Mesendoderm (in vitro differentiated cells): ENCODE data around the gene PTPRM.
A peak's percentile ranks its signal among the peaks of the same experiment; 100 is the strongest.

ENCODE experiments used
- DNase-seq: peaks from one replicate; pipeline ENCODE4 v3.0.0; 2013
- H2AK5ac ChIP-seq: 2 replicates; pipeline ENCODE4 v1.6.1; 2013; ENCODE audit warnings: low read length, inconsistent platforms
- H2BK120ac ChIP-seq: 2 replicates; pipeline ENCODE4 v1.6.1; 2013; ENCODE audit warnings: low read depth, mild to moderate bottlenecking, low read length, moderate library complexity, mixed read lengths
- H2BK15ac ChIP-seq: replicated peaks from 2 replicates; pipeline ENCODE4 v1.6.1; 2013; ENCODE audit warnings: low read depth, mild to moderate bottlenecking, moderate library complexity
- H2BK5ac ChIP-seq: 2 replicates; pipeline ENCODE4 v1.6.1; 2013; ENCODE audit warnings: low read length, inconsistent platforms
- H3K18ac ChIP-seq: 2 replicates; pipeline ENCODE4 v1.6.1; 2013; ENCODE audit warnings: mild to moderate bottlenecking, low read length, mixed read lengths
- H3K23ac ChIP-seq: one replicate; pipeline ENCODE4 v1.6.1; 2013; ENCODE audit warnings: low read length
- H3K27ac ChIP-seq: 2 replicates; pipeline ENCODE4 v1.5.1; 2013; ENCODE audit warnings: low read depth, mild to moderate bottlenecking, inconsistent platforms, low read length, moderate library complexity
- H3K27me3 ChIP-seq: 2 replicates; pipeline ENCODE4 v1.6.1; 2013; ENCODE audit warnings: low read length, control low read depth, mild to moderate bottlenecking, inconsistent platforms; ENCODE audit not compliant: insufficient read depth, poor library complexity
- H3K36me3 ChIP-seq: 2 replicates; pipeline ENCODE4 v1.6.1; 2013; ENCODE audit warnings: low read length, inconsistent platforms; ENCODE audit not compliant: control insufficient read depth, insufficient read depth
- H3K4ac ChIP-seq: one replicate; pipeline ENCODE4 v1.6.1; 2013; ENCODE audit warnings: low read depth, mild to moderate bottlenecking, low read length, moderate library complexity
- H3K4me1 ChIP-seq: 2 replicates; pipeline ENCODE4 v1.6.1; 2013; ENCODE audit warnings: low read depth, low read length, inconsistent platforms; ENCODE audit not compliant: control insufficient read depth
- H3K4me2 ChIP-seq: 2 replicates; pipeline ENCODE4 v1.6.1; 2013; ENCODE audit warnings: low read length
- H3K4me3 ChIP-seq: 2 replicates; pipeline ENCODE4 v1.5.1; 2013; ENCODE audit warnings: mild to moderate bottlenecking, low read length
- H3K56ac ChIP-seq: one replicate; pipeline ENCODE4 v1.6.1; 2013; ENCODE audit warnings: low read length
- H3K79me1 ChIP-seq: 2 replicates; pipeline ENCODE4 v1.6.1; 2013; ENCODE audit warnings: low read length, inconsistent platforms
- H3K79me2 ChIP-seq: 2 replicates; pipeline ENCODE4 v1.6.1; 2013; ENCODE audit warnings: mild to moderate bottlenecking, low read length; ENCODE audit not compliant: control insufficient read depth, insufficient read depth
- H3K9ac ChIP-seq: 2 replicates; pipeline ENCODE4 v1.6.1; 2013; ENCODE audit warnings: low read length, inconsistent platforms
- H4K5ac ChIP-seq: one replicate; pipeline ENCODE4 v1.6.1; 2013; ENCODE audit warnings: low read length
- H4K8ac ChIP-seq: one replicate; pipeline ENCODE4 v1.6.1; 2013; ENCODE audit warnings: low read depth, mild to moderate bottlenecking, control low read depth, low read length, moderate library complexity
- WGBS: extraction: QIAGEN DNeasy Blood & Tissue Kit; methylation state at CpG from one replicate; pipeline ENCODE4 v1.1.7; 2013; ENCODE audit warnings: low lambda C conversion rate, missing lambda C conversion rate; ENCODE audit not compliant: insufficient coverage; ENCODE audit errors: extremely low coverage; 5-methylcytosine and 5-hydroxymethylcytosine counted together

PTPRM gene

DNA sequence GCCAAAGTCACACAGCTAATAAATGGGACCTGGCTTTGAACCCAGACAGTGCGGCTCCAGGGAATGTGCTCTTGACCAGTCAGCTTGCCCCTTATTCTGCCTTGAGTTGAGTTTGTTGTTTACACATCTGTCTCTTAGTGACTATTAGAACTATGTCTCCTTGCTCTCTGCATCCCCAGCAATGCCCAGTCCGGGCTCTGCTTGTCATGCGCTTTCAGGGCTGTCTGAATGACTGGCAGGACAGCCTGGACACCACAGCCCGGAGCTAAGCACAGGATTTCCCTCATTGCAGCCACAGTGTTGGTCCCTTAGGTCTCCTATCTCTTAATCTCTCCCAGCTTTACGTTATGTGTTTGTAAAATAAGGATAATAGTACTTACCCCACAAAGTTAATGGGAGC lies 795.7 kb downstream of the PTPRM start:
- no peak overlapping the region for H4K8ac ChIP-seq
- no peak overlapping the region for H2AK5ac ChIP-seq
- no peak overlapping the region for H2BK5ac ChIP-seq
- no peak overlapping the region for H3K4ac ChIP-seq
- DNase-seq: no peak
- peak overlapping the region; percentile 43 for H3K56ac ChIP-seq
- H3K79me1 ChIP-seq: no peaks in the 10 kb centered on the region
- no peak overlapping the region for H3K23ac ChIP-seq
- H3K27me3 ChIP-seq: no peaks in the 10 kb centered on the region
- H3K79me2 ChIP-seq: no peaks in the 10 kb centered on the region
- H3K4me1 ChIP-seq: peaks cover 21% of the 10 kb centered on the region
- no peak overlapping the region for H3K18ac ChIP-seq
- H3K36me3 ChIP-seq: no peaks in the 10 kb centered on the region
- no peak overlapping the region for H3K4me3 ChIP-seq
- no peak overlapping the region for H3K27ac ChIP-seq
- H3K9ac ChIP-seq: no peak overlapping the region
- H4K5ac ChIP-seq: no peak overlapping the region
- no peak overlapping the region for H2BK15ac ChIP-seq
- no CpG with 5 or more reads among the region's 5 CpGs for WGBS
- no peak overlapping the region for H3K4me2 ChIP-seq
- H2BK120ac ChIP-seq: no peak overlapping the region

DNA sequence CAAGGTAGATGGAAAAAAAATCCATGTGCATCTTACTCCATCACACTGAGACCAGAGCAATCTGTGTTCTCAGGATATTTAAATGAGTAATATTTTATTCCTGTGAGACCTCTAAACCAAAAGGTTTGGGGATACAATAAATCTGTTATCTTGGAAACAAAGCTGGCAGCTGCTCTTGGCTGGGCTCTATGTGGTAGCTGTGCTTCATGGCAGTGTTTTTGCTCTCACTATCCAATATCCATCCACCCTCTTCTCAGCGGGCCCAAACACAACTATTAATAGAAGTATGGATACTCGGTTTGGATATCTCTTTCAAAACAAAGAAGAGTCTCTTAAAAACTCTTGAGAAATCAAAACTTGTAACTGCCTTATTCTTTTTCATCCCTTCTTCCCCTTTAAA lies 797.3 kb downstream of the PTPRM start:
- no peak overlapping the region for H3K4me2 ChIP-seq
- no CpG with 5 or more reads among the region's 2 CpGs for WGBS
- H3K27me3 ChIP-seq: no peaks in the 10 kb centered on the region
- H4K8ac ChIP-seq: no peak overlapping the region
- no peak overlapping the region for H3K4ac ChIP-seq
- no peak overlapping the region for H4K5ac ChIP-seq
- no peak overlapping the region for H2AK5ac ChIP-seq
- no peaks in the 10 kb centered on the region for H3K79me1 ChIP-seq
- H2BK120ac ChIP-seq: no peak overlapping the region
- no peak overlapping the region for H2BK5ac ChIP-seq
- no peak for DNase-seq
- peaks cover 13% of the 10 kb centered on the region for H3K4me1 ChIP-seq
- H3K27ac ChIP-seq: no peak overlapping the region
- H3K9ac ChIP-seq: no peak overlapping the region
- no peak overlapping the region for H3K18ac ChIP-seq
- H3K36me3 ChIP-seq: no peaks in the 10 kb centered on the region
- no peaks in the 10 kb centered on the region for H3K79me2 ChIP-seq
- H3K4me3 ChIP-seq: no peak overlapping the region
- H3K56ac ChIP-seq: no peak overlapping the region
- H3K23ac ChIP-seq: no peak overlapping the region
- no peak overlapping the region for H2BK15ac ChIP-seq

DNA sequence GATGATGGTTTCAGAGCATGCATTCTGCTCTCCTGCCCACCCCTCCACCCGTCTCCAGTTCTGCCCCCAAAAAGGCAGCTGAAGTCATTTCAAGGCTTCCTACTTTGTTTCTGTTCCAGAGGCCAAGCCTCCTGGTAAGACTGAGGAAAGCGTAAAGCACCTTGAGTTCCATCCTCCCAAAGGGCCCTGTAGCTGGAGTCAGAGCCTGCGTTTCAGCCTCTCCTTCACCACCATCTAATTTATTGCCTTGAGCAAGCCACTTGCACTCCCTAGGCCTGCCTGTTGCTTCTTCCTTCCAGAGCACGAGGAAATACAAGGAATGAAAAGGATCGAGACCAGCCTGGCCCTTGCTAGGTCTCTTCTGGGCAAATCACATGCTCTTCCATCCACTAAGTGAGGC lies 797.9 kb downstream of the PTPRM start:
- no CpG with 5 or more reads among the region's 5 CpGs for WGBS
- DNase-seq: no peak

DNA sequence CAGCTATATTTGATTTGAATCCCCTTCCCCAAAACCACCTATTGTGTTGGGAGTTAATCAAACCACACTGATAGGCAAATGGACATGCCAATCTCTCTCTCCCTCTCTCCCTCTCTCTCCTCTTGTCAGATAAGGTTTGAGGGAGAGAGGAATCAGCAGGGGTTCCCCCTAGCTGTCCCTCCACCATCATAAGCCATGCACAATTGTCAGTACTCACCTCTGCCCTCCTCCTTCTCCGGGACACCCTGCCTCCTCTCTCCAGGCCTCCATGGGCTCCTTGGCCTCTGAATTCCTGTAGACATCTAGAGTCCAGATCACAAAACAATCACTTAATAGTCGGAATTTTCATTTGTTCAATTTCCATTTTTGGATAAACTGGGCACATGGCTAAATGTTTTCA lies 798.4 kb downstream of the PTPRM start:
- H3K4me1 ChIP-seq: peaks cover 9% of the 10 kb centered on the region
- no peak overlapping the region for H2BK5ac ChIP-seq
- peak; percentile 43 for DNase-seq
- H4K8ac ChIP-seq: no peak overlapping the region
- H3K4ac ChIP-seq: no peak overlapping the region
- no peak overlapping the region for H3K56ac ChIP-seq
- no peak overlapping the region for H4K5ac ChIP-seq
- H3K9ac ChIP-seq: no peak overlapping the region
- no peaks in the 10 kb centered on the region for H3K79me1 ChIP-seq
- H3K23ac ChIP-seq: no peak overlapping the region
- no peak overlapping the region for H3K4me3 ChIP-seq
- no peaks in the 10 kb centered on the region for H3K79me2 ChIP-seq
- H3K4me2 ChIP-seq: no peak overlapping the region
- no peak overlapping the region for H2BK15ac ChIP-seq
- no CpG with 5 or more reads among the region's 2 CpGs for WGBS
- no peak overlapping the region for H3K18ac ChIP-seq
- H3K27me3 ChIP-seq: no peaks in the 10 kb centered on the region
- no peak overlapping the region for H3K27ac ChIP-seq
- H2BK120ac ChIP-seq: no peak overlapping the region
- H2AK5ac ChIP-seq: no peak overlapping the region
- H3K36me3 ChIP-seq: no peaks in the 10 kb centered on the region

More for the DNA sequence above, 797.9 kb downstream of the PTPRM start:
- Histone ChIP-seq H2BK120ac (no peak overlapping the region), H3K36me3 (no peaks in the 10 kb centered on the region), H3K18ac (no peak overlapping the region), H3K4ac (no peak overlapping the region), H3K56ac (peak overlapping the region; percentile 30), H3K23ac (no peak overlapping the region), H3K79me2 (no peaks in the 10 kb centered on the region), H3K79me1 (no peaks in the 10 kb centered on the region), H3K4me2 (no peak overlapping the region), H2BK15ac (no peak overlapping the region), H3K27me3 (no peaks in the 10 kb centered on the region), H3K4me3 (no peak overlapping the region), H4K8ac (no peak overlapping the region), H2AK5ac (no peak overlapping the region), H3K4me1 (peaks cover 13% of the 10 kb centered on the region), H4K5ac (no peak overlapping the region), H3K27ac (no peak overlapping the region), H2BK5ac (peak overlapping the region; percentile 47), H3K9ac (no peak overlapping the region)

DNA sequence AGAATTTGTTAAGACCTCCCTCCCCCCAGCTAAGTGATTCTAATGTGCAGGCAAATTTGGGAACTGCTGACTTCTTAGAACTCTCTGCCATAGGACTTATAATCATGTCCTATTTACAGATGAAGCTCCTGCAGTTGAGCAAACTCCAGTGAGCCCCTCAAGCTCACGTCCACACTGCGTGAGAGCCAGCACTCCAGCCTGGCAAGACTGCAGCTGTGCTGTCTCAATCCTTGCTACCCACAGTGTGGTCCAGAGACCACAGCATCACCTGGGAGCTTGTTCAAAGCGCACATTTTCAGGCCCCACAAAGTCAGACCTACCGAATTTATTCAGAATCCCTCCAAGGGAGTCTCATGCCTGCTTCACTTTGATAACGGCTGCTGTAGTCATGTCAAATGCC lies 799.0 kb downstream of the PTPRM start:
- Histone ChIP-seq H3K27ac (no peak overlapping the region), H3K9ac (no peak overlapping the region), H3K56ac (no peak overlapping the region), H3K36me3 (no peaks in the 10 kb centered on the region), H2BK15ac (no peak overlapping the region), H3K4me2 (no peak overlapping the region), H3K79me2 (no peaks in the 10 kb centered on the region), H2BK5ac (no peak overlapping the region), H4K5ac (no peak overlapping the region), H3K23ac (no peak overlapping the region), H3K4ac (no peak overlapping the region), H3K27me3 (no peaks in the 10 kb centered on the region), H3K4me3 (no peak overlapping the region), H3K79me1 (no peaks in the 10 kb centered on the region), H3K18ac (no peak overlapping the region), H4K8ac (no peak overlapping the region), H2AK5ac (peak overlapping the region; percentile 49), H2BK120ac (no peak overlapping the region), H3K4me1 (peaks cover 9% of the 10 kb centered on the region)
- no CpG with 5 or more reads among the region's 5 CpGs for WGBS
- no peak for DNase-seq

DNA sequence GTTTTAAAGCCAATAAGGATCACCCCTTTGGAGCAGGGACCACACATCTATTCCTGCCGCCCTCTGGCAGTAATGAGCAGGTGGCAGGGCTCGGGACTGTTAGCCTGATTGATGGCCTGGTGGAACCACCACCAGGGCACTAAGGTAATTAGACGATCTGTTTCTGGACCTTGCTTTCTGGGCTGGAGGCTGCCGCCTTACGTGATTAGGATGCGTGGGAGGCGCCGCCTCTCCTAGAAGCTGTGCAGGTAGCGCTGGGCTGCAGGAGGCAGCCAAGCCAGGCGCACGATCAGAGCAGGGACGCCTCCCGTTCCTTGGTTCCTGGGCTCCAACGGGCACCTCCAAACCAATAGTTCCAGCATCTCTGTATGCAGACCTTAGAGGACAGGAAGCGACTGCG lies 799.5 kb downstream of the PTPRM start:
- H3K23ac ChIP-seq: no peak overlapping the region
- no peak overlapping the region for H2BK5ac ChIP-seq
- no peaks in the 10 kb centered on the region for H3K79me1 ChIP-seq
- H3K4me3 ChIP-seq: no peak overlapping the region
- no peaks in the 10 kb centered on the region for H3K36me3 ChIP-seq
- no peak overlapping the region for H3K4me2 ChIP-seq
- H3K18ac ChIP-seq: no peak overlapping the region
- no peak overlapping the region for H2BK15ac ChIP-seq
- H2AK5ac ChIP-seq: no peak overlapping the region
- no peak for DNase-seq
- H4K8ac ChIP-seq: no peak overlapping the region
- no CpG with 5 or more reads among the region's 16 CpGs for WGBS
- H3K27me3 ChIP-seq: no peaks in the 10 kb centered on the region
- peaks cover 9% of the 10 kb centered on the region for H3K4me1 ChIP-seq
- H4K5ac ChIP-seq: no peak overlapping the region
- no peak overlapping the region for H3K4ac ChIP-seq
- no peak overlapping the region for H3K56ac ChIP-seq
- H3K9ac ChIP-seq: no peak overlapping the region
- no peak overlapping the region for H3K27ac ChIP-seq
- H3K79me2 ChIP-seq: no peaks in the 10 kb centered on the region
- no peak overlapping the region for H2BK120ac ChIP-seq
